Mesothelial cell of epicardium (in vitro differentiated cells): ENCODE results near the gene RBM33. TPM values are rescaled to one million over a fixed set of nuclear protein-coding genes. Genes with fewer than 3 reads are reported as not detected.

Experiments
- DNase-seq, 2 experiments: peaks; one replicate each; pipeline ENCODE4 v3.0.0; 2021; ENCODE audit warnings: low spot score in 2 of 2; ENCODE audit not compliant: unreplicated experiment in 2 of 2
- H3K27ac Mint-ChIP-seq: 2 replicates; pipeline ENCODE4 v1.8.0; 2021; ENCODE audit warnings: mixed read lengths
- H3K27me3 Mint-ChIP-seq: 2 replicates; pipeline ENCODE4 v1.8.0; 2021; ENCODE audit warnings: low read depth, mixed read lengths
- H3K36me3 Mint-ChIP-seq: 2 replicates; pipeline ENCODE4 v1.8.0; 2021; ENCODE audit warnings: mixed read lengths
- H3K4me1 Mint-ChIP-seq: 2 replicates; pipeline ENCODE4 v1.8.0; 2021; ENCODE audit warnings: mixed read lengths
- H3K4me3 Mint-ChIP-seq: 2 replicates; pipeline ENCODE4 v1.8.0; 2021; ENCODE audit warnings: mild to moderate bottlenecking, moderate library complexity, mixed read lengths
- H3K9me3 Mint-ChIP-seq: 2 replicates; pipeline ENCODE4 v1.8.0; 2021; ENCODE audit warnings: mixed read lengths
- total RNA-seq: library from RNA; stranded (reverse); gene quantifications from 3 replicates; pipeline ENCODE4 v1.2.1, GENCODE V29; 2021
- TF ChIP-seq, protein P1 (sequence below): fragments of 200-600 bp; sonication (generic); IDR thresholded peaks from one replicate; pipeline ENCODE4 v1.5.0; 2021; ENCODE audit warnings: antibody characterized with exemption; ENCODE audit not compliant: unreplicated experiment

The RBM33 gene
- total RNA-seq, 1 donor from 2014 or later, result 83.4 TPM

DNA sequence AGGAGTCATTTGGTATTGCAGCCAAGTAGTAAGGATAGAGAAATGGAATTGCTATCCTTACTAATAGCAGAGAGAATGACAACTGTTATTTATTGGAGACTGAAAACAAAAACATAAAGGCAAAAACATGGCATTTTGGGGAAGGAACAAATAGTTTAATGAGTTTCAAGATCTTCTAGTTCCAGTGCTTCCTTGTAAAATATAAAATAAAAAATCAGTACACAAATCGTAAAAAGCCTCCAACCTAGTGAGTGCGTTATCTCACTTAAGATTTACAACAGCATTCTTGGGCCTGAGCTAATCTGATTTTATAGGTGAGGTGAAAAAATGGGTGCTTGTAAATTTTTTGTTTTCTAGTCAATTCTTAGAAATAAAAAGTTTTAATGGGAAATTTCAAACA is 3.3 kb downstream of the RBM33 start:
- no peak overlapping the region for H3K4me3 Mint-ChIP-seq
- no peak overlapping the region for H3K27ac Mint-ChIP-seq
- H3K9me3 Mint-ChIP-seq, result peaks cover 40% of the 10 kb centered on the region
- TF ChIP-seq, protein P1, sequence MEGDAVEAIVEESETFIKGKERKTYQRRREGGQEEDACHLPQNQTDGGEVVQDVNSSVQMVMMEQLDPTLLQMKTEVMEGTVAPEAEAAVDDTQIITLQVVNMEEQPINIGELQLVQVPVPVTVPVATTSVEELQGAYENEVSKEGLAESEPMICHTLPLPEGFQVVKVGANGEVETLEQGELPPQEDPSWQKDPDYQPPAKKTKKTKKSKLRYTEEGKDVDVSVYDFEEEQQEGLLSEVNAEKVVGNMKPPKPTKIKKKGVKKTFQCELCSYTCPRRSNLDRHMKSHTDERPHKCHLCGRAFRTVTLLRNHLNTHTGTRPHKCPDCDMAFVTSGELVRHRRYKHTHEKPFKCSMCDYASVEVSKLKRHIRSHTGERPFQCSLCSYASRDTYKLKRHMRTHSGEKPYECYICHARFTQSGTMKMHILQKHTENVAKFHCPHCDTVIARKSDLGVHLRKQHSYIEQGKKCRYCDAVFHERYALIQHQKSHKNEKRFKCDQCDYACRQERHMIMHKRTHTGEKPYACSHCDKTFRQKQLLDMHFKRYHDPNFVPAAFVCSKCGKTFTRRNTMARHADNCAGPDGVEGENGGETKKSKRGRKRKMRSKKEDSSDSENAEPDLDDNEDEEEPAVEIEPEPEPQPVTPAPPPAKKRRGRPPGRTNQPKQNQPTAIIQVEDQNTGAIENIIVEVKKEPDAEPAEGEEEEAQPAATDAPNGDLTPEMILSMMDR, result no peak
- no peaks in the 10 kb centered on the region for H3K27me3 Mint-ChIP-seq
- DNase-seq, result no peak
- H3K4me1 Mint-ChIP-seq, result peaks cover 27% of the 10 kb centered on the region
- peaks cover 55% of the 10 kb centered on the region for H3K36me3 Mint-ChIP-seq

DNA sequence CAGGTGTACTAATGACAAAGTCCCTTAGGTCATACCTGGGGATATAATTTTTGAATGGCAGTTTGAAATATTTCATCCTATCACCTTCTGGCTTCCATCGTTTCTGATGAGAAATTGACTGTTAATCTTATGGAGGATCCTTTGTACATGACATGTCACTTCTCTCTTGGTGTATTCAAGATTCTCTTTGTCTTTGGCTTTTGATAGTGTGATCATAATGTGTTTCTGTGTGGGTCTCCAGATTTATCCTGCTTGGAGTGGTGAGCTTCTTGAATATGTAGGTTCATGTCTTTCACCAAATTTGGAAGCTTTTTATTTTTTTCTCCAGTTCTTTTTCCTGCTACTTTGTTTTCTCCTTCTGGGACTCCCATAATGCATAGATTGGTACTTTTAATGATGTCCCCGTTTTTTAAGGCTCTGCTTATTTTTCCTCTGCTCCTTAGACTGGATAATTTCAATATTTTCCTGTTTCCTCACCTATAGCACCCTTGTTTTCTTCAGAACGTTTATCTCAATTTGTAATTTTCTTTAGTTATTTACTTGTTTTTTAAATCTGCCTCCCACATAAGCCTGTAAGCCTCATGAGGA is 4.4 kb downstream of the RBM33 start:
- H3K4me3 Mint-ChIP-seq, result no peak overlapping the region
- TF ChIP-seq, protein P1, result no peak
- peaks cover 23% of the 10 kb centered on the region for H3K4me1 Mint-ChIP-seq
- no peak for DNase-seq
- H3K27ac Mint-ChIP-seq, result no peak overlapping the region
- H3K27me3 Mint-ChIP-seq, result no peaks in the 10 kb centered on the region
- H3K9me3 Mint-ChIP-seq, result peaks cover 40% of the 10 kb centered on the region
- H3K36me3 Mint-ChIP-seq, result peaks cover 52% of the 10 kb centered on the region

DNA sequence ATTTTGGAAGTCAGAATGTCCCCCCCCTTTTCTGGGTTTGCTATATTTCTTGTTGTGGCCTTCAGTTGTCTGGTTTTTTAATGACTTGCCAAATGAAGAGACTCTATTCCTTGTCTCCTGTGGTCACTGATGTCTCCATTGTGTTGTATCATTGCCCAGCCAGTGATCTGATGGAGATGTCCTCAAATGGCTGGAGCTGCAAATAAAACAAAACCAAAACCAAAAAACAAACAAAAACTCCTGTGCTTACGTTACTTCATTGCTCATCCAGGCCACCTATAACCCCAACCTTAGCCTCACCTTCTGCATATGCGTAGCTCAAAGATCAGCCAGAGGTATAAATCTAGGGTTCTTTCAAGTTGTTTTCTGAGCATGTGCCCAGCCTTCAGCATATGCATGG is 5.1 kb downstream of the RBM33 start:
- peaks cover 40% of the 10 kb centered on the region for H3K9me3 Mint-ChIP-seq
- H3K4me1 Mint-ChIP-seq, result peaks cover 25% of the 10 kb centered on the region
- TF ChIP-seq, protein P1, result no peak
- no peak overlapping the region for H3K27ac Mint-ChIP-seq
- no peaks in the 10 kb centered on the region for H3K27me3 Mint-ChIP-seq
- no peak overlapping the region for H3K4me3 Mint-ChIP-seq
- DNase-seq, result no peak
- peaks cover 52% of the 10 kb centered on the region for H3K36me3 Mint-ChIP-seq

DNA sequence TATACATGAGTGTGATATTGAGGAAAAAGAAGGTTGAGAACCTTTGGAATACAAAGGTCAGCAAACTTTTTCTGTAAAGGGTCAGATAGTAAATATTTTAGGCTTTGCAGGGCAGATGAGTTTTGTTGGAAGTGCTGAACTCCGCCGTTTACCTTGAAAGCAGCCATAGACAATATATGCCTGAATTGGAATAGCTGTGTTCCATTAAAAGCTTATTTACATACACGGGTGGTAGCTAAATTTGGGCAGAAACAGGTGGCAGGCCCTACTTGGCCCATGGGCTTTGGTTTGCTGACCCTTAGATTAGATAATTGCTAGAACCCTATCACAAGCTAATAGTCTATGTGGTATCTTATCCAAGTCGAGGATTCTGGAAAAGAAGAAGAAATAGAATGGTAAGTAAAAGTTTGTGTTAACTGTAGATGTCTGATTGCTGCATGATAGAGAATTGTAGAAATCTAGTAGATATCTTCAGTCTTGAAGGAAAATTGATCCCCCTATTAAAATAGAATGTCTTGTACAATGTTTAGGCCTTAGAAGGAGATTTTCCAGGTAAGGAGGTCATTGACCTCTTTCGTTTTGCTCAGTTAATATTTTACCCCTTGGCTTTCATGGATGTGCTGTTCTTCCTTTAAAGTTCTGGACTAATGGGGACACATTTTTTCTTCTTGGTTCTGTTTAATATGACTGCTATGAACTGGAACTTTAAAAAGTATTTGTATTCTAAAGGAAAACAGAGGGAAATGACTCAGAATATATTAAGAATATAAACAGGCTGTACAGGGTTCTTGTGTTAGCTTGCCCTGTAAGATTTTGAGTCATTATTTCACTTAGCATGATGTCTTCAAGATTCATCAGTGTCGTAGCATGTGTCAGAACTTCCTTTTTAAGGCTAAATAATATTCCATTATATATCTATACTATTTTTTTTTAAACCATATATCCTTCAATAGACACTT is 8.0 kb downstream of the RBM33 start:
- Mint-ChIP-seq H3K27ac (no peak overlapping the region), H3K9me3 (peaks cover 39% of the 10 kb centered on the region), H3K27me3 (no peaks in the 10 kb centered on the region), H3K4me1 (peaks cover 5% of the 10 kb centered on the region), H3K4me3 (no peak overlapping the region), H3K36me3 (peaks cover 47% of the 10 kb centered on the region)
- DNase-seq, result no peak
- TF ChIP-seq, protein P1, result no peak

DNA sequence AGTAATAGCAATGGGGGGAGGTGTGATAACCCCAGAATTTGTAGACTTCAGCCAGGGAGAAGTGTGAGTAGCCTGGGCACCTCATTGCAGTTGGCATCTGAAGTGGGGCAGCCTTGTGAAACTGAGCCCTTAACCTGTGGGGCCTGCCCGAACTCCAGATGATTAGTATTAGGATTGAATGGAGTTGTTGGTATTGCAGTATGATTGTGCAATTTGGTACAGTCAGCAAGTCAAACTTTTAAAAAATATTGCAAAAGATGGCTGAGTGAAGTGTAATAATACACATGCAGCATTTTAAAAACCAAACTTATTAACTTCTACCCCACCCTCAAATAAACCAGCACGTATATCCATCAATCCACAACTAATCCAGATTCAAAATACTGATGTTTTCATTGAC is 9.3 kb downstream of the RBM33 start:
- no peak for DNase-seq
- no peak overlapping the region for H3K27ac Mint-ChIP-seq
- H3K4me3 Mint-ChIP-seq, result no peak overlapping the region
- peaks cover 5% of the 10 kb centered on the region for H3K4me1 Mint-ChIP-seq
- TF ChIP-seq, protein P1, result no peak
- peaks cover 25% of the 10 kb centered on the region for H3K9me3 Mint-ChIP-seq
- H3K27me3 Mint-ChIP-seq, result no peaks in the 10 kb centered on the region
- H3K36me3 Mint-ChIP-seq, result peaks cover 34% of the 10 kb centered on the region
